ENCODE measurements around the gene CAMTA1. TPM values are rescaled to one million over a fixed set of nuclear protein-coding genes. Genes with fewer than 3 reads are reported as not detected.

CAMTA1 gene
- total RNA-seq, 2 experiments from 2014 or later: 43.9 to 73.3 TPM

DNA sequence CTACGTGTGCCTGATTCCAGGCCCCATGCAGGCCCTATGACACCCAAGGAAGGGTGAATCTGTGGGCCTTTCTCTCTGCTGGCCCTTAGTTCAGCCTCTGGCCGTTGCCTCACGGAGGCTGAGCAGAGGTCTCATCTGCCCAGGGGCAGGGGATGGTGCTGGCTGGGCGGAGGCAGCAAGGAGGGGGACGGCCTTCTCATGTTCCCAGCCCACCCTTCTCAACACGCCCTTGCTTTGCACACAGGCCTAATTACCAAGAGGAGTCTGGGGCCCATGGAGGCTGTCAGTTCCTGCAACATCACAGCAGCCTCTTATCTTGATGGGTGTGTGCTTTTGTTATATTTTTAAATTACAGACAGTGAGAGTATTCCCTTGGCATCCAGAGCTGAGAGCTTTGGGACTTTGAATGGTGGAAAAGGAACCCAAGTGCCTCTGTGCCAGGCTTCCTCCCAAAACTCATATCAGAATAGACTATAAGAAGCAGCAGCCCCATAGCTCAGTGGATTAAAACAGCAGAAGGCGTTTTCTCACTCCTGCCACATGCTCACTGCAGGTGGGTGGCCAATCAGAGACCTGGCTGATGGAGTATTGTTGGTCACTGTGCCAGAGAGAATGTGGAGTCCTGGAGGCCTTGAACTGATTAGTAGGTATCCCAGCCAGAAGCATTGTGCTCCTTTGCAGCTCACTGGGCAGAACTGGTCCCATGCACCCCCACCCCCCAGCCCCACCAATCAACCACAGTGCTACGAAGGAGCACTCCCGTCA is 164.9 kb downstream of the CAMTA1 start:
- no peak for TF ChIP-seq EZH2phosphoT487 (IDR thresholded peaks at IDR 0.05; ENCODE audit: borderline replicate concordance, low read depth, low read length)
- TF ChIP-seq, protein P1, sequence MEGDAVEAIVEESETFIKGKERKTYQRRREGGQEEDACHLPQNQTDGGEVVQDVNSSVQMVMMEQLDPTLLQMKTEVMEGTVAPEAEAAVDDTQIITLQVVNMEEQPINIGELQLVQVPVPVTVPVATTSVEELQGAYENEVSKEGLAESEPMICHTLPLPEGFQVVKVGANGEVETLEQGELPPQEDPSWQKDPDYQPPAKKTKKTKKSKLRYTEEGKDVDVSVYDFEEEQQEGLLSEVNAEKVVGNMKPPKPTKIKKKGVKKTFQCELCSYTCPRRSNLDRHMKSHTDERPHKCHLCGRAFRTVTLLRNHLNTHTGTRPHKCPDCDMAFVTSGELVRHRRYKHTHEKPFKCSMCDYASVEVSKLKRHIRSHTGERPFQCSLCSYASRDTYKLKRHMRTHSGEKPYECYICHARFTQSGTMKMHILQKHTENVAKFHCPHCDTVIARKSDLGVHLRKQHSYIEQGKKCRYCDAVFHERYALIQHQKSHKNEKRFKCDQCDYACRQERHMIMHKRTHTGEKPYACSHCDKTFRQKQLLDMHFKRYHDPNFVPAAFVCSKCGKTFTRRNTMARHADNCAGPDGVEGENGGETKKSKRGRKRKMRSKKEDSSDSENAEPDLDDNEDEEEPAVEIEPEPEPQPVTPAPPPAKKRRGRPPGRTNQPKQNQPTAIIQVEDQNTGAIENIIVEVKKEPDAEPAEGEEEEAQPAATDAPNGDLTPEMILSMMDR (conservative IDR thresholded peaks at IDR 0.05; ENCODE audit: low read length): no peak
- Histone ChIP-seq H3K9me2 (ENCODE audit: insufficient read depth, low read length) (no peaks in the 10 kb centered on the region), H3K36me3 (ENCODE audit: insufficient read depth, low read length) (no peaks in the 10 kb centered on the region), H3K4me3 (ENCODE audit: low read depth, low read length, poor library complexity, severe bottlenecking) (no peak overlapping the region), H3K4me2 (ENCODE audit: low read length) (no peak overlapping the region), H4K20me1 (ENCODE audit: insufficient read depth, low read length) (no peaks in the 10 kb centered on the region), H3K9me3 (ENCODE audit: low read length) (no peaks in the 10 kb centered on the region), H2AFZ (ENCODE audit: low read length) (no peak overlapping the region), H3K4me1 (ENCODE audit: insufficient read depth, low read length, poor library complexity, severe bottlenecking) (no peaks in the 10 kb centered on the region), H3K79me2 (ENCODE audit: insufficient read depth, low read depth, low read length) (no peaks in the 10 kb centered on the region), H3K27ac (ENCODE audit: low read depth, low read length, poor library complexity, severe bottlenecking) (no peak overlapping the region)
- CTCF ChIA-PET (ENCODE audit: unreplicated experiment): no interaction called here
- intact Hi-C loops (cut with micrococcal nuclease; ENCODE audit: unreplicated experiment): no loop called here
- no TSS peak for BruUV-seq (replicated peaks)
- POLR2A ChIA-PET: interaction anchor here (0.7 kb wide), 1 partner anchor 946 kb away, joined by 4 read pairs; no protein-coding TSS in a partner anchor
- no peak for DNase-seq (ENCODE audit: low spot score)

DNA sequence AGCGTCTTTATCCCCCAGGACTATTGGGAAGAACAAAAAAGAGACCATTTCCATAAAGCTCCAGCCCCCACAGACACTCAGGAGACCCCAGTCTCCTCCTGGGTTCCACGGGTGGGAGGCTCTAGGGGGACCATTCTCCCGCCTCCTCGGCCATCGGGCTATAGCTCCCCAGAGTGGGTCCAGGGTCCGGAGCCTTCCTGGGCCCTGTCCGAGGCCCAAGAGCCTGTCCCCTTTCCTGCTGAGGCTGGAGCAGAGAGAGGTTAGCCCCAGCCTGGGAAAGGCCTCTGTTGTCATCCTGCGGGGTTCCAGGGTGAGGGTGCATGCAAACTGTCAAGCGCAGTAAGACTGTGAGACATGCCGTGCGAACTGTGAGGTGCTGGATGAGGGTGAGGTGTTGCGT is 166.3 kb downstream of the CAMTA1 start:
- no peaks in the 10 kb centered on the region for H3K36me3 ChIP-seq (ENCODE audit: insufficient read depth, low read length)
- H3K4me1 ChIP-seq (ENCODE audit: insufficient read depth, low read length, poor library complexity, severe bottlenecking): no peaks in the 10 kb centered on the region
- H3K79me2 ChIP-seq (ENCODE audit: insufficient read depth, low read depth, low read length): no peaks in the 10 kb centered on the region
- no peak for DNase-seq (ENCODE audit: low spot score)
- no peaks in the 10 kb centered on the region for H4K20me1 ChIP-seq (ENCODE audit: insufficient read depth, low read length)
- intact Hi-C loops (cut with micrococcal nuclease; ENCODE audit: unreplicated experiment): no loop called here
- CTCF ChIA-PET (ENCODE audit: unreplicated experiment): no interaction called here
- H3K27ac ChIP-seq (ENCODE audit: low read depth, low read length, poor library complexity, severe bottlenecking): no peak overlapping the region
- no TSS peak for BruUV-seq (replicated peaks)
- TF ChIP-seq EZH2phosphoT487 (IDR thresholded peaks at IDR 0.05; ENCODE audit: borderline replicate concordance, low read depth, low read length): no peak
- TF ChIP-seq, protein P1 (conservative IDR thresholded peaks at IDR 0.05; ENCODE audit: low read length): no peak
- POLR2A ChIA-PET: no interaction called here
- no peaks in the 10 kb centered on the region for H3K9me2 ChIP-seq (ENCODE audit: insufficient read depth, low read length)
- H3K9me3 ChIP-seq (ENCODE audit: low read length): no peaks in the 10 kb centered on the region
- H3K4me3 ChIP-seq (ENCODE audit: low read depth, low read length, poor library complexity, severe bottlenecking): no peak overlapping the region
- H3K4me2 ChIP-seq (ENCODE audit: low read length): no peak overlapping the region
- H2AFZ ChIP-seq (ENCODE audit: low read length): no peak overlapping the region

DNA sequence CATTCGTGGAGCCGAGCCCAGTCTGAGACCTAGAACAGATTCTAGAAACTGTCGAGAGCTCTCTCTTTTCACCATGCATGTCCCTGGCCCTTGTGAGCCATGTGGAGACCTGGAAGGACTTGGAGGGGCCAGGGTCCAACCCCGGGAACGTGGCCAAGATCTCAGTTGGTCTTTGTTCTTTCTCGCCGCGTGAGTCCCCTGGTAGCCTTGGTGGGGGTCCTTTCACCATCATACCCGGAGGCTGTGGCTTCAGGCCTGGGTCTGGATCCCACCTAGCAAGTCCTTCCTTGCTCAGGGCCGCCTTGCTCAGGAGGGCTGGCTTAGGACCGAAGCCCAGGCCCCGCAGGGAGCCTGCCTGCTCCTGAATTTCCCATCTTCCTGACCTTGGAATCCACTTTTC is 168.0 kb downstream of the CAMTA1 start:
- no peaks in the 10 kb centered on the region for H3K9me3 ChIP-seq (ENCODE audit: low read length)
- DNase-seq (ENCODE audit: low spot score): no peak
- no peak overlapping the region for H3K4me2 ChIP-seq (ENCODE audit: low read length)
- no peaks in the 10 kb centered on the region for H3K4me1 ChIP-seq (ENCODE audit: insufficient read depth, low read length, poor library complexity, severe bottlenecking)
- TF ChIP-seq, protein P1 (conservative IDR thresholded peaks at IDR 0.05; ENCODE audit: low read length): no peak
- TF ChIP-seq EZH2phosphoT487 (IDR thresholded peaks at IDR 0.05; ENCODE audit: borderline replicate concordance, low read depth, low read length): no peak
- intact Hi-C loops (cut with micrococcal nuclease; ENCODE audit: unreplicated experiment): no loop called here
- CTCF ChIA-PET (ENCODE audit: unreplicated experiment): no interaction called here
- no peak overlapping the region for H3K4me3 ChIP-seq (ENCODE audit: low read depth, low read length, poor library complexity, severe bottlenecking)
- no peaks in the 10 kb centered on the region for H3K36me3 ChIP-seq (ENCODE audit: insufficient read depth, low read length)
- POLR2A ChIA-PET: no interaction called here
- no peaks in the 10 kb centered on the region for H3K9me2 ChIP-seq (ENCODE audit: insufficient read depth, low read length)
- no TSS peak for BruUV-seq (replicated peaks)
- no peak overlapping the region for H3K27ac ChIP-seq (ENCODE audit: low read depth, low read length, poor library complexity, severe bottlenecking)
- no peaks in the 10 kb centered on the region for H3K79me2 ChIP-seq (ENCODE audit: insufficient read depth, low read depth, low read length)
- H4K20me1 ChIP-seq (ENCODE audit: insufficient read depth, low read length): no peaks in the 10 kb centered on the region
- H2AFZ ChIP-seq (ENCODE audit: low read length): no peak overlapping the region
